ENCODE data around the gene SPACA9. TPM values are rescaled to one million over a fixed set of nuclear protein-coding genes. Genes with fewer than 3 reads are reported as not detected.

The SPACA9 gene
- total RNA-seq, 1 donor from 2014 or later: 3.9 TPM

- Histone ChIP-seq H3K4me2 (ENCODE audit: low read length) (no peak overlapping the region), H3K36me3 (ENCODE audit: insufficient read depth, low read length) (no peaks in the 10 kb centered on the region), H3K4me1 (ENCODE audit: insufficient read depth, low read length) (no peaks in the 10 kb centered on the region), H3K4me3 (ENCODE audit: insufficient read depth, low read depth, low read length) (no peak overlapping the region), H3K9ac (ENCODE audit: low read length) (no peak overlapping the region), H3K27me3 (ENCODE audit: insufficient read depth, low read length) (no peaks in the 10 kb centered on the region), H3K79me2 (ENCODE audit: insufficient read depth, low read length) (no peaks in the 10 kb centered on the region), H4K20me1 (ENCODE audit: insufficient read depth, low read length) (no peaks in the 10 kb centered on the region), H3K27ac (ENCODE audit: low read depth, low read length) (no peak overlapping the region), H3K9me3 (ENCODE audit: insufficient read depth, low read depth, low read length) (no peaks in the 10 kb centered on the region), H2AFZ (ENCODE audit: low read depth, low read length) (no peak overlapping the region)
- H3K4me1 Mint-ChIP-seq (ENCODE audit: low read depth, unreplicated experiment): no peaks in the 10 kb centered on the region
- H3K36me3 Mint-ChIP-seq (ENCODE audit: low read depth, unreplicated experiment): no peaks in the 10 kb centered on the region
- H3K27me3 Mint-ChIP-seq (ENCODE audit: low read depth, unreplicated experiment): peaks cover 35% of the 10 kb centered on the region
- H3K27ac Mint-ChIP-seq (ENCODE audit: unreplicated experiment): no peak overlapping the region
- no peak for DNase-seq (ENCODE audit: low read depth)
- no peak for FAIRE-seq
- peaks cover 2% of the 10 kb centered on the region for H3K9me3 Mint-ChIP-seq (ENCODE audit: unreplicated experiment)
- no peak overlapping the region for H3K4me3 Mint-ChIP-seq (ENCODE audit: unreplicated experiment)
- TF ChIP-seq CTCF (IDR thresholded peaks at IDR 0.05; ENCODE audit: insufficient read depth, low read depth, low read length): no peak
- no peak for TF ChIP-seq EZH2 (IDR thresholded peaks at IDR 0.05; ENCODE audit: insufficient read depth, low read length)
These were observed 3.5 kb upstream of the SPACA9 start for GRCh38 chr9:132875159-132875558.

GRCh38 chr9:132876849-132877248 is 1.8 kb upstream of the SPACA9 start:
- no peaks in the 10 kb centered on the region for H3K9me3 ChIP-seq (ENCODE audit: insufficient read depth, low read depth, low read length)
- H3K27me3 ChIP-seq (ENCODE audit: insufficient read depth, low read length): no peaks in the 10 kb centered on the region
- Mint-ChIP-seq H3K27me3 (ENCODE audit: low read depth, unreplicated experiment) (peaks cover 24% of the 10 kb centered on the region), H3K4me3 (ENCODE audit: unreplicated experiment) (peak overlapping the region; percentile 79), H3K27ac (ENCODE audit: unreplicated experiment) (no peak overlapping the region), H3K4me1 (ENCODE audit: low read depth, unreplicated experiment) (no peaks in the 10 kb centered on the region), H3K36me3 (ENCODE audit: low read depth, unreplicated experiment) (no peaks in the 10 kb centered on the region), H3K9me3 (ENCODE audit: unreplicated experiment) (peaks cover 2% of the 10 kb centered on the region)
- no peak overlapping the region for H3K4me3 ChIP-seq (ENCODE audit: insufficient read depth, low read depth, low read length)
- H4K20me1 ChIP-seq (ENCODE audit: insufficient read depth, low read length): no peaks in the 10 kb centered on the region
- no peaks in the 10 kb centered on the region for H3K36me3 ChIP-seq (ENCODE audit: insufficient read depth, low read length)
- H3K27ac ChIP-seq (ENCODE audit: low read depth, low read length): no peak overlapping the region
- H3K79me2 ChIP-seq (ENCODE audit: insufficient read depth, low read length): no peaks in the 10 kb centered on the region
- TF ChIP-seq CTCF (IDR thresholded peaks at IDR 0.05; ENCODE audit: insufficient read depth, low read depth, low read length): no peak
- no peak for TF ChIP-seq EZH2 (IDR thresholded peaks at IDR 0.05; ENCODE audit: insufficient read depth, low read length)
- DNase-seq (ENCODE audit: low read depth): no peak
- no peak for FAIRE-seq
- no peak overlapping the region for H3K9ac ChIP-seq (ENCODE audit: low read length)
- H2AFZ ChIP-seq (ENCODE audit: low read depth, low read length): no peak overlapping the region
- H3K4me1 ChIP-seq (ENCODE audit: insufficient read depth, low read length): no peaks in the 10 kb centered on the region
- H3K4me2 ChIP-seq (ENCODE audit: low read length): no peak overlapping the region

DNA sequence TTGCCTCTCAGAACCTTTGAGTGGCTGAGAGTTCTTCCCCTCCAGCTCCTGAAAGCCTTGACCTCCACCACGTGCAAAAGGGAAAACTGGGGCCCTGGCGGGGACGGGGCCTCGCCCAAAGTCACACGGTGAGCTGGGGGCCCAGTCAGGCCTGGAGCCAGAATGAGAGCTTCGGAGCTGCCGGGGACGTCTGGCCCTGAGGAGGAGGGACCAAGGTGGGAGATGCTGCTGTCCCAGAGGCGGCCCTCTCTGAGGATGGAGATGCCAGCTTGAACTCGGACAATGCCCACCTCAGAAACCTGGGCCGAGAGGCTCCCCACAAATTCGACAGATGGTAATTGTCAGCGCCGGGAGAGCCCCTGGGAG is 1.3 kb upstream of the SPACA9 start:
- FAIRE-seq: no peak
- Histone ChIP-seq H3K27ac (ENCODE audit: low read depth, low read length) (no peak overlapping the region), H3K9ac (ENCODE audit: low read length) (peak overlapping the region; percentile 95), H3K4me2 (ENCODE audit: low read length) (peak overlapping the region; percentile 92), H3K36me3 (ENCODE audit: insufficient read depth, low read length) (no peaks in the 10 kb centered on the region), H3K27me3 (ENCODE audit: insufficient read depth, low read length) (no peaks in the 10 kb centered on the region), H2AFZ (ENCODE audit: low read depth, low read length) (peak overlapping the region; percentile 100), H4K20me1 (ENCODE audit: insufficient read depth, low read length) (no peaks in the 10 kb centered on the region), H3K4me1 (ENCODE audit: insufficient read depth, low read length) (no peaks in the 10 kb centered on the region), H3K9me3 (ENCODE audit: insufficient read depth, low read depth, low read length) (no peaks in the 10 kb centered on the region), H3K79me2 (ENCODE audit: insufficient read depth, low read length) (no peaks in the 10 kb centered on the region), H3K4me3 (ENCODE audit: insufficient read depth, low read depth, low read length) (peak overlapping the region; percentile 80)
- Mint-ChIP-seq H3K9me3 (ENCODE audit: unreplicated experiment) (peaks cover 2% of the 10 kb centered on the region), H3K27me3 (ENCODE audit: low read depth, unreplicated experiment) (peaks cover 21% of the 10 kb centered on the region), H3K4me3 (ENCODE audit: unreplicated experiment) (peak overlapping the region; percentile 79), H3K27ac (ENCODE audit: unreplicated experiment) (no peak overlapping the region), H3K4me1 (ENCODE audit: low read depth, unreplicated experiment) (no peaks in the 10 kb centered on the region), H3K36me3 (ENCODE audit: low read depth, unreplicated experiment) (no peaks in the 10 kb centered on the region)
- TF ChIP-seq CTCF (IDR thresholded peaks at IDR 0.05; ENCODE audit: insufficient read depth, low read depth, low read length) (no peak), EZH2 (IDR thresholded peaks at IDR 0.05; ENCODE audit: insufficient read depth, low read length) (no peak)
- DNase-seq (ENCODE audit: low read depth): no peak
